Naive thymus-derived CD4-positive, alpha-beta T cell (primary cell): Measurements from ENCODE around the gene WNT10A. TPM values are rescaled to one million over a fixed set of nuclear protein-coding genes. Genes with fewer than 3 reads are reported as not detected.

Experiments used
- ATAC-seq: fragments of 150-1000 bp; cut with Tn5 transposase; 2 replicates; pipeline ENCODE4 v1.10.0; 2021; ENCODE audit warnings: mild to moderate bottlenecking, moderate library complexity
- CTCF ChIA-PET: fragments of 350-600 bp; sonication (Branson Sonifier 250); formaldehyde crosslinking; loops from one replicate; lab custom pipeline; 2021; ENCODE audit warnings: antibody characterized with exemption; lab: Charles Lee
- POLR2A ChIA-PET: fragments of 350-600 bp; sonication (Branson Sonifier 250); formaldehyde crosslinking; loops from one replicate; lab custom pipeline; 2021; ENCODE audit warnings: antibody characterized with exemption, inconsistent platforms; lab: Charles Lee
- DNase-seq, 9 donors: peaks; one replicate each; pipeline versions ENCODE4 v3.0.0 to v3.0.0-alpha.2; 2020 to 2022; ENCODE audit warnings: mixed read lengths in 1 of 9
- H3K27ac ChIP-seq: one replicate; pipeline ENCODE4 v1.7.0; 2013; ENCODE audit warnings: mild to moderate bottlenecking, low read depth, low read length, moderate library complexity
- H3K27me3 ChIP-seq, 2 donors: one replicate each; pipeline ENCODE4 v1.7.0; 2013; ENCODE audit warnings: low read length in 2 of 2, mild to moderate bottlenecking in 2 of 2, moderate library complexity in 2 of 2; ENCODE audit not compliant: control insufficient read depth in 2 of 2, insufficient read depth in 2 of 2
- H3K36me3 ChIP-seq, 3 experiments: 1 replicate in 2 of 3; 2 replicates in 1 of 3; pipeline ENCODE4 v1.7.0; 2013; ENCODE audit warnings: low read length in 3 of 3, mild to moderate bottlenecking in 3 of 3, moderate library complexity in 1 of 3; ENCODE audit not compliant: insufficient read depth in 3 of 3, control insufficient read depth in 2 of 3
- H3K4me1 ChIP-seq, 2 donors: one replicate each; pipeline ENCODE4 v1.7.0; 2013; ENCODE audit warnings: low read length in 2 of 2, mild to moderate bottlenecking in 2 of 2, moderate library complexity in 1 of 2; ENCODE audit not compliant: control insufficient read depth in 2 of 2, insufficient read depth in 2 of 2
- H3K4me3 ChIP-seq: 2 replicates; pipeline ENCODE4 v1.7.0; 2013; ENCODE audit warnings: mild to moderate bottlenecking, low read length
- H3K9me3 ChIP-seq, 3 experiments: 1 replicate in 2 of 3; 2 replicates in 1 of 3; pipeline ENCODE4 v1.7.0; 2013; ENCODE audit warnings: low read length in 3 of 3; ENCODE audit not compliant: control insufficient read depth in 2 of 3
- H3K27ac Mint-ChIP-seq, 9 donors: one replicate each; pipeline ENCODE4 v1.8.0; 2020 to 2022; ENCODE audit warnings: mixed read lengths in 9 of 9, mild to moderate bottlenecking in 8 of 9, moderate library complexity in 5 of 9, inconsistent platforms in 2 of 9
- H3K27me3 Mint-ChIP-seq, 5 donors: one replicate each; pipeline ENCODE4 v1.8.0; 2021 to 2022; ENCODE audit warnings: mixed read lengths in 5 of 5, mild to moderate bottlenecking in 1 of 5
- H3K36me3 Mint-ChIP-seq, 5 donors: one replicate each; pipeline ENCODE4 v1.8.0; 2020 to 2022; ENCODE audit warnings: mixed read lengths in 5 of 5, mild to moderate bottlenecking in 3 of 5, inconsistent platforms in 1 of 5
- H3K4me1 Mint-ChIP-seq, 7 donors: one replicate each; pipeline ENCODE4 v1.8.0; 2020 to 2022; ENCODE audit warnings: mixed read lengths in 7 of 7, mild to moderate bottlenecking in 3 of 7, inconsistent platforms in 1 of 7
- H3K4me3 Mint-ChIP-seq, 10 donors: one replicate each; pipeline ENCODE4 v1.8.0; 2020 to 2022; ENCODE audit warnings: mild to moderate bottlenecking in 10 of 10, mixed read lengths in 10 of 10, moderate library complexity in 6 of 10, inconsistent platforms in 2 of 10
- H3K9me3 Mint-ChIP-seq, 11 donors: one replicate each; pipeline ENCODE4 v1.8.0; 2020 to 2022; ENCODE audit warnings: mixed read lengths in 11 of 11, mild to moderate bottlenecking in 4 of 11, inconsistent platforms in 1 of 11, moderate library complexity in 1 of 11
- intact Hi-C, 2 donors: fragments of 100-400 bp; cut with micrococcal nuclease; formaldehyde crosslinking; loops; one replicate each; pipeline ENCODE4 v1.15.1; 2023
- polyA plus RNA-seq, 2 donors: library from polyadenylated mRNA; unstranded; fragments of 300-500 nt; fragmentation: Illumina TruSeq; gene quantifications; one replicate each; pipeline ENCODE4 v1.2.3, GENCODE V29; 2021
- total RNA-seq, 6 experiments: library from RNA in 5 of 6; stranded (reverse) in 5 of 6; gene quantifications; 1 replicate in 5 of 6; 2 replicates in 1 of 6; pipeline ENCODE4 v1.2.3 and lab custom pipeline; 2021 to 2026

Gene WNT10A
- total and polyA plus RNA-seq, 7 experiments from 2014 or later = 0.19 to 4.2 (median 2.8) TPM

- peaks cover 0 to 1% (median 0%) of the 10 kb centered on the region in 5 donors for H3K36me3 Mint-ChIP-seq
- no peak overlapping the region for H3K4me3 Mint-ChIP-seq
- no peak overlapping the region for H3K27ac Mint-ChIP-seq
- Histone ChIP-seq H3K36me3 (no peaks in the 10 kb centered on the region), H3K4me3 (no peak overlapping the region), H3K4me1 (peaks cover 5 to 17% of the 10 kb centered on the region in 2 donors), H3K27me3 (peaks cover 3 to 4% of the 10 kb centered on the region in 2 donors), H3K27ac (no peak overlapping the region), H3K9me3 (no peaks in the 10 kb centered on the region)
- peaks cover 7 to 22% (median 16%) of the 10 kb centered on the region in 7 donors for H3K4me1 Mint-ChIP-seq
- DNase-seq = no peak
- intact Hi-C loops = no loop called here
- ATAC-seq = no peak
- peaks cover 29 to 78% (median 42%) of the 10 kb centered on the region in 5 donors for H3K27me3 Mint-ChIP-seq
- ChIA-PET CTCF (no interaction called here), POLR2A (no interaction called here)
- H3K9me3 Mint-ChIP-seq = no peaks in the 10 kb centered on the region
These were observed 12.8 kb upstream of the WNT10A start for GRCh38 chr2:218867900-218868299.

- ChIA-PET POLR2A (interaction anchor here (0.8 kb wide), 1 partner anchor 15 kb away, joined by 3 read pairs; no protein-coding TSS in a partner anchor), CTCF (interaction anchor here (19.9 kb wide), 1 partner anchor 29 kb away, joined by 627 read pairs; no protein-coding TSS in a partner anchor)
- H3K36me3 Mint-ChIP-seq = peaks cover 0 to 1% (median 0%) of the 10 kb centered on the region in 5 donors
- no peak overlapping the region for H3K27ac Mint-ChIP-seq
- no peaks in the 10 kb centered on the region for H3K9me3 Mint-ChIP-seq
- Histone ChIP-seq H3K9me3 (no peaks in the 10 kb centered on the region), H3K27ac (no peak overlapping the region), H3K4me3 (no peak overlapping the region), H3K27me3 (peaks cover 0 to 11% of the 10 kb centered on the region in 2 donors), H3K36me3 (no peaks in the 10 kb centered on the region), H3K4me1 (peaks cover 5 to 20% of the 10 kb centered on the region in 2 donors)
- intact Hi-C loops = no loop called here
- ATAC-seq (no peak), DNase-seq (no peak)
- peaks cover 11 to 27% (median 20%) of the 10 kb centered on the region in 7 donors for H3K4me1 Mint-ChIP-seq
- no peak overlapping the region for H3K4me3 Mint-ChIP-seq
- H3K27me3 Mint-ChIP-seq = peaks cover 22 to 72% (median 36%) of the 10 kb centered on the region in 5 donors
These were observed 11.6 kb upstream of the WNT10A start for GRCh38 chr2:218869064-218869463.

- H3K36me3 Mint-ChIP-seq = peaks cover 0 to 1% (median 0%) of the 10 kb centered on the region in 5 donors
- ChIA-PET CTCF (interaction anchor here (1.2 to 19.9 kb wide), 3 partner anchors 13 to 27 kb away, joined by 3 to 627 read pairs (median 4); no protein-coding TSS in a partner anchor), POLR2A (interaction anchor here (1.2 kb wide), 1 partner anchor 25 kb away, joined by 4 read pairs; no protein-coding TSS in a partner anchor)
- H3K4me1 Mint-ChIP-seq = peaks cover 11 to 31% (median 24%) of the 10 kb centered on the region in 7 donors
- Histone ChIP-seq H3K4me3 (peak overlapping the region; percentile 44), H3K4me1 (peaks cover 5 to 20% of the 10 kb centered on the region in 2 donors), H3K36me3 (no peaks in the 10 kb centered on the region), H3K27ac (no peak overlapping the region), H3K9me3 (no peaks in the 10 kb centered on the region), H3K27me3 (peaks cover 8 to 15% of the 10 kb centered on the region in 2 donors)
- peaks cover 22 to 85% (median 35%) of the 10 kb centered on the region in 5 donors for H3K27me3 Mint-ChIP-seq
- DNase-seq = no peak
- no peaks in the 10 kb centered on the region for H3K9me3 Mint-ChIP-seq
- H3K27ac Mint-ChIP-seq = peak overlapping the region in 2 of 9 donors; percentile 7 to 66
- ATAC-seq = no peak
- intact Hi-C loops = no loop called here
- H3K4me3 Mint-ChIP-seq = peak overlapping the region in 9 of 10 donors; percentile 41 to 95 (median 72)
These were observed 9.7 kb upstream of the WNT10A start for GRCh38 chr2:218870984-218871344.

- Histone ChIP-seq H3K36me3 (no peaks in the 10 kb centered on the region), H3K27ac (no peak overlapping the region), H3K4me1 (peaks cover 6 to 23% of the 10 kb centered on the region in 2 donors), H3K27me3 (peaks cover 8 to 18% of the 10 kb centered on the region in 2 donors), H3K4me3 (peak overlapping the region; percentile 44), H3K9me3 (no peaks in the 10 kb centered on the region)
- peaks cover 11 to 34% (median 26%) of the 10 kb centered on the region in 7 donors for H3K4me1 Mint-ChIP-seq
- ATAC-seq = peak; percentile 50
- ChIA-PET CTCF (interaction anchor here (0.5 to 19.9 kb wide), 2 partner anchors 24 to 26 kb away, joined by 3 to 627 read pairs; no protein-coding TSS in a partner anchor), POLR2A (interaction anchor here (0.8 to 1.2 kb wide), 2 partner anchors 9 to 26 kb away, joined by 3 to 4 read pairs; partner anchors contain the start of gene WNT10A)
- H3K4me3 Mint-ChIP-seq = peak overlapping the region; percentile 42 to 95 (median 76)
- no peaks in the 10 kb centered on the region for H3K9me3 Mint-ChIP-seq
- peaks cover 0 to 1% (median 0%) of the 10 kb centered on the region in 5 donors for H3K36me3 Mint-ChIP-seq
- intact Hi-C loops = no loop called here
- H3K27me3 Mint-ChIP-seq = peaks cover 22 to 86% (median 31%) of the 10 kb centered on the region in 5 donors
- H3K27ac Mint-ChIP-seq = peak overlapping the region in 3 of 9 donors; percentile 9 to 60 (median 21)
- DNase-seq = peak in 1 of 9 donors; percentile 44
These were observed 9.0 kb upstream of the WNT10A start for GRCh38 chr2:218871345-218872302.

GRCh38 chr2:218872645-218873358, 7.8 kb upstream of the WNT10A start:
- H3K27ac ChIP-seq = no peak overlapping the region
- no peaks in the 10 kb centered on the region for H3K36me3 ChIP-seq
- peak overlapping the region in 9 of 10 donors; percentile 8 to 95 (median 76) for H3K4me3 Mint-ChIP-seq
- peaks cover 22 to 84% (median 28%) of the 10 kb centered on the region in 5 donors for H3K27me3 Mint-ChIP-seq
- intact Hi-C loops = no loop called here
- peaks cover 8 to 18% of the 10 kb centered on the region in 2 donors for H3K27me3 ChIP-seq
- ATAC-seq = no peak
- H3K4me3 ChIP-seq = no peak overlapping the region
- peaks cover 0 to 1% (median 0%) of the 10 kb centered on the region in 5 donors for H3K36me3 Mint-ChIP-seq
- H3K9me3 Mint-ChIP-seq = no peaks in the 10 kb centered on the region
- no peak for DNase-seq
- H3K4me1 ChIP-seq = peaks cover 10 to 29% of the 10 kb centered on the region in 2 donors
- H3K9me3 ChIP-seq = no peaks in the 10 kb centered on the region
- ChIA-PET CTCF (interaction anchor here (2.1 to 19.9 kb wide), 2 partner anchors 10 to 25 kb away, joined by 5 to 627 read pairs; no protein-coding TSS in a partner anchor), POLR2A (interaction anchor here (0.6 to 13.5 kb wide), 5 partner anchors 7 to 95 kb away, joined by 3 to 305 read pairs (median 4); partner anchors contain the start of gene WNT10A)
- no peak overlapping the region for H3K27ac Mint-ChIP-seq
- peaks cover 14 to 42% (median 32%) of the 10 kb centered on the region in 7 donors for H3K4me1 Mint-ChIP-seq
